GM12801 (cell line): ENCODE data around the gene ADGB.

ENCODE experiments used
- TF ChIP-seq, protein P1 (sequence below): IDR thresholded peaks from one replicate; pipeline ENCODE4 v1.5.1; 2011; ENCODE audit warnings: control low read depth; ENCODE audit not compliant: insufficient read length; ENCODE audit errors: extremely low read depth

ADGB gene

DNA sequence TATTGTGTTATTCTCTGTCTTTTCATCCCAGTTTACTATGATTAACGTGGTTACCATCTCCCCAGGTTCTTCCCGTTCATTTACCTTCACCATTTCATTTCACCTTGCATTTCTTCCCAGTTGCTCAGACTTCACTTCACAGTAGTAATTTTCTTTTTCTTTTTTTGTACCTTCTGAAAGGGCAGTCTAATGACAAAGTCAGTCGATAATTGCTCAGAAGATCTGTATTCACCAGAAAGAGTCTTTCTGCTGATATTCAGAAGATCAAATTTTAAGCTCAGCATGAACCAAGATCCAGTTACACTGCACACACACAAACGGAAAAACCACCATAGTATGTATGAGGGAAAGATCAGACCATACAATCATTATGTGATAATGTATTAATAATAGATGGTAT is 265.5 kb downstream of the ADGB start:
- TF ChIP-seq, protein P1, sequence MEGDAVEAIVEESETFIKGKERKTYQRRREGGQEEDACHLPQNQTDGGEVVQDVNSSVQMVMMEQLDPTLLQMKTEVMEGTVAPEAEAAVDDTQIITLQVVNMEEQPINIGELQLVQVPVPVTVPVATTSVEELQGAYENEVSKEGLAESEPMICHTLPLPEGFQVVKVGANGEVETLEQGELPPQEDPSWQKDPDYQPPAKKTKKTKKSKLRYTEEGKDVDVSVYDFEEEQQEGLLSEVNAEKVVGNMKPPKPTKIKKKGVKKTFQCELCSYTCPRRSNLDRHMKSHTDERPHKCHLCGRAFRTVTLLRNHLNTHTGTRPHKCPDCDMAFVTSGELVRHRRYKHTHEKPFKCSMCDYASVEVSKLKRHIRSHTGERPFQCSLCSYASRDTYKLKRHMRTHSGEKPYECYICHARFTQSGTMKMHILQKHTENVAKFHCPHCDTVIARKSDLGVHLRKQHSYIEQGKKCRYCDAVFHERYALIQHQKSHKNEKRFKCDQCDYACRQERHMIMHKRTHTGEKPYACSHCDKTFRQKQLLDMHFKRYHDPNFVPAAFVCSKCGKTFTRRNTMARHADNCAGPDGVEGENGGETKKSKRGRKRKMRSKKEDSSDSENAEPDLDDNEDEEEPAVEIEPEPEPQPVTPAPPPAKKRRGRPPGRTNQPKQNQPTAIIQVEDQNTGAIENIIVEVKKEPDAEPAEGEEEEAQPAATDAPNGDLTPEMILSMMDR = no peak

DNA sequence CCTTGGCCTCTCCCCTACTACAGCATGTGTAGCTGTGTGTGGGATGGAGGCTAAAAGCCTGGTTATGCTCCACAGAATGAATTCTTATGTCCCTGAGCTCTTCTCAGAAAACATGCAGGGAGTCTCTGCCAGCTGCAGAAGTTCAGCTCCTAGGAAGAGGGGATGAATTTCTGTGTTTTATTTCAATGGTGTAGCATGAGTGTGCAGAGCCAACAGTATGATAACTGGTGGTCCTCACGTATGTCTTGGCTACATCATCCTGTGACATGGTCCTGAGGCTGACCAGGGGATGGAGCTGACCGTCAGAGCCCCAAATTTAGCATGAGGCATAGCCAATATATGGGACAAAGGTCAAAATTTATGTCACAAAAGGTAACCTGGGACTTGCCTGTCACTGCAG is 266.1 kb downstream of the ADGB start:
- TF ChIP-seq, protein P1 = no peak
